Measurements from ENCODE around the gene IQSEC3. TPM values are rescaled to one million over a fixed set of nuclear protein-coding genes. Genes with fewer than 3 reads are reported as not detected.
"Not testable (repeated sequence)": the region's sequence is repeated elsewhere in the genome, so short reads cannot be mapped to it uniquely, and the experiment has no call there.

IQSEC3 gene
- total RNA-seq, 1 donor from 2014 or later, result 1.3 TPM

DNA sequence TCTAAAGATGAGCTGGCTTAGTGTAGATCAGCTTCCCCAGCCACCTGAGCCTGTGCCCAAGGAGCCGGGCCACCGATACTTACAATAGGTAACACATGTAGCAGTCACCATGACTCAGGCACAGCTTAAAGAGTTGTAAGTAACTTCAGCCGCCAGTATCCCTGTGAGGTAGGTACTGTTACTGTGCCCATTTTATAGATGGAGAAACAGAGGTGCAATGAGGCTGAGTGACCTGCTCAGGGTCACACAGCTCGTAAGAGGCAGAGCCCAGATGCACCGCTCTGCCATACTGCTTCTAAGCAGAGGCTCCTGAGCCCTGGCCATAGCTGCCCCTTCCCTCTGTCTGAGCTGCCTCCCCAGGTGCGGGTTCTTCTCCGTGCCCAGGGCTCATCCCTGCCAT, 58.5 kb downstream of the IQSEC3 start:
- no peak for DNase-seq (ENCODE audit: low read depth)
- H3K4me3 ChIP-seq (ENCODE audit: low read depth, low read length), result no peak overlapping the region
- no peak for TF ChIP-seq CTCF (conservative IDR thresholded peaks at IDR 0.05; ENCODE audit: low read depth, low read length)

GRCh38 chr12:125566-125965, 59.0 kb downstream of the IQSEC3 start:
- TF ChIP-seq CTCF (conservative IDR thresholded peaks at IDR 0.05; ENCODE audit: low read depth, low read length), result no peak
- no peak for DNase-seq (ENCODE audit: low read depth)
- H3K4me3 ChIP-seq (ENCODE audit: low read depth, low read length), result no peak overlapping the region

- H3K4me3 ChIP-seq (ENCODE audit: low read depth, low read length), result no peak overlapping the region
- TF ChIP-seq CTCF (conservative IDR thresholded peaks at IDR 0.05; ENCODE audit: low read depth, low read length), result no peak
- DNase-seq (ENCODE audit: low read depth), result no peak
Observed at GRCh38 chr12:128079-128478, 61.5 kb downstream of the IQSEC3 start.

GRCh38 chr12:129001-129400, 62.4 kb downstream of the IQSEC3 start:
- no peak for TF ChIP-seq CTCF (conservative IDR thresholded peaks at IDR 0.05; ENCODE audit: low read depth, low read length)
- no peak for DNase-seq (ENCODE audit: low read depth)
- H3K4me3 ChIP-seq (ENCODE audit: low read depth, low read length), result no peak overlapping the region

DNA sequence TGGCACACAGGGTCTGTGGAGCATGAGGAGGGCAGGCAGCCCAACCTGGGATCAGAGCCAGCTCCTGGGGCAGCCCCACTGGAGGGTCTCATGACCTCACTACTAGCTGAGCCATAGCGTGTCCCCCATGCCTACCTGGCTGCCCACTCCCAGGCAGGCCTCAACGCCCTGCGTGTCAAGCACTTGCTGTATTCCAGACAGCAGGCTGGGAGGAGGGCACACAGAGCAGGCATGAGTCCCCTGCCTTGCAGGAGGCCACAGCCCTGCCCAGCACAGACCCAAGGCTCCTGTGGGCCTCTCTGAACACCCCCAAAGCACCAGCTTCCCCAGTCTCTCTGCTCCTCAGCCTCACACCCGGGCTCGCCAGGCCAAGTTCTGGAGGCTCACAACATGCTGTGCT, 64.0 kb downstream of the IQSEC3 start:
- no peak overlapping the region for H3K4me3 ChIP-seq (ENCODE audit: low read depth, low read length)
- TF ChIP-seq CTCF (conservative IDR thresholded peaks at IDR 0.05; ENCODE audit: low read depth, low read length), result no peak
- no peak for DNase-seq (ENCODE audit: low read depth)

DNA sequence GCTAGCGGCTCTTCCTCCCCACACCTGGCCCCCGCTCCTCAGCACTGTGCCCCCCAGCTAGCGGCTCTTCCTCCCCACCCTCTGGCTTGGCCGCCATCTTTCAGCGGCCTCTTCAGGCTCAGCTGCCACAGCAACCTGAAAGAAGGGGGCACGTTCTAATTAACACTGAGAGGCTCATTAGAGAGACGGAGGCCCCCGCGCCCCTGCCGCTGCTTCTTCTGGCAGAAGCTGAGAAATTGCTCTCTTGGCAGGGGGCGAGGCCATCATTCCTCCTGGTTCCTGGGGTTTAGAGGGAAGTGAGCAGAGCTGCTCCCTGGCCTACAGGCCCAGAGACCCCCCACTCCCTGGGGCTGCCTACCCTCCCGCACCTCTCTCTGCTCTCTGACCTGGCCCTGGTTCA, 64.4 kb downstream of the IQSEC3 start:
- H3K4me3 ChIP-seq (ENCODE audit: low read depth, low read length), result no peak overlapping the region
- TF ChIP-seq CTCF (conservative IDR thresholded peaks at IDR 0.05; ENCODE audit: low read depth, low read length), result no peak
- DNase-seq (ENCODE audit: low read depth), result no peak

DNA sequence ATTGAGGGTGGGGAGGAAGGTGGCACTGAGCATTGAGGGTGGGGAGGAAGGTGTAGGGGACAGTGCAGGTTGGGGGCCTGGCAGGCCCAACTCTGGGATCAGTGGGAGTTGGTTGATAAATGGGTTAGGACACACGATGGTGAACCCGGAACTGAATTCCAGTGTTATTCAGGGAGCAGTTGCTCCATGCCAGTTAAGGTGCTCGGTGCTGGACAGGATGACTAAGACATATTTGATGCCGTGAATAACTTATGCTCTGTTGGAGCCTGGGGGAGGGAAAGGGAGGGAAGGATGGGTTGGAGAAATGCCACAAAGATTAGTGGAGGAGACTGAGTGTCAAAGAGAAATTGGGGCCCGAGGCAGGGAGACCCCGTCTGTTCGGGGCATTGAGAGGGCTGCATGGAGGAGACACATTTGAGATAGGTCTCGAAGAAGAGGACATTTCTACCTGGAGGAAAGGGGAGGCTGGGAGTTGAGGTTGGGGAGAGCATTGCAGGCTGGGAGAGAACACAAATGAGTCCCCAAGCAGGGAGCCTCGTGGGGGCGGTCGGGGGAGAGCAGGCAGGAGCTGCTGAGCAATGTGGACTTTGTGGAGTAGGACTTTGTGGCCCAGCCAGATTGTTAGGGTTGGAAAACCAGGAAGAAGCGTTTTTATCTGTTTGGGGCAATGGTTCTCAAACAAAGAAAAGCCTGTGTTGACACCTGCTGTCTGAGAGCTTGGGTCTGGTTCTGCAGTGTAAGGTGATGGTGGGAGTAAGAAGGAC, 65.3 kb downstream of the IQSEC3 start:
- TF ChIP-seq CTCF (conservative IDR thresholded peaks at IDR 0.05; ENCODE audit: low read depth, low read length), result no peak

DNA sequence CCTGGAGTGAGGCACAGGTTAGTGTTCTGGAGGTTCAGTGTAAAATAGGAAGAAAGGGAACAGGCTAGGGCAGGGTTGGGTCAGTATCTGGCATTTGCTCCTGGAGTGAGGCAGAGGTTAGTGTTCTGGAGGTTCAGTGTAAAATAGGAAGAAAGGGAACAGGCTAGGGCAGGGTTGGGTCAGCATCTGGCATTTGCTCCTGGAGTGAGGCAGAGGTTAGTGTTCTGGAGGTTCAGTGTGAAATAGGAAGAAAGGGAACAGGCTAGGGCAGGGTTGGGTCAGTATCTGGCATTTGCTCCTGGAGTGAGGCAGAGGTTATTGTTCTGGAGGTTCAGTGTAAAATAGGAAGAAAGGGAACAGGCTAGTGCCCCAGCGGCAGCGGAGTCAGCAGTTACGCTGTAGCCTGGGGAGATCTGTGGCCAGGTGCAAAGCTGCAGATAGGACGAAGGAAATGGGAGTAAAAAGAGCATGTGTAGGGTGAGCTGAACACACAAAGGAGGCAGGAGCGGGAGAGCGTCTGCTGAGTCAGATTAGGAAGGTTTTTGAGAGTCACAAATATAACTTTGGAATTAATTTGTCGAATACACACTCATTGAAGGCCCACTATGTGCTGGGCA, 67.2 kb downstream of the IQSEC3 start:
- not testable (repeated sequence) for DNase-seq (ENCODE audit: low read depth); H3K4me3 ChIP-seq (ENCODE audit: low read depth, low read length)

More for the DNA sequence above, 65.3 kb downstream of the IQSEC3 start:
- H3K4me3 ChIP-seq (ENCODE audit: low read depth, low read length), result no peak overlapping the region
- no peak for DNase-seq (ENCODE audit: low read depth)

All from epithelial cell of proximal tubule (primary cell).